ENCODE measurements around the gene AFG3L2. TPM values are rescaled to one million over a fixed set of nuclear protein-coding genes. Genes with fewer than 3 reads are reported as not detected.

Gene AFG3L2
- polyA plus RNA-seq, 6 donors from 2014 or later, result 21.8 to 32.6 (median 27.4) TPM

DNA sequence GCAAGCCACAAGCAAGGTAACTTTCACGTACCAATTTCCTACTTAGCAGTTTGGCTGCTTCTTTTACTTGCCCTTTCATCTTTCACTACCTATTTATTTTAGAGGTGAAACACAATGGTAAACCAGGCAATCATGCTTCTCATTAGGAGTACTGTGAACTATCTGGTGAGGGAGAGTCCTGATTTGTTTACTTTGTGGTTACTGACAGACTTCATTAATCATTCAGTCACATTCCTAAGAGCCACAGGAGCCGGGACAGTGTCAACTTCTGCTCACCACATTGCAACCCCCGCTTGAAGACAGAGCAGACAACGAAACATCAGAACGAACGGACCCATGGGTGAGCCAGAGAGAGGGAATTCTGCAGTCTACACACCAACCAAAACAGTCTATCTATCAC lies 40.1 kb downstream of the AFG3L2 start:
- no peak for ATAC-seq (ENCODE audit: low read depth in 2 of 2)
- peaks cover 0 to 13% (median 0%) of the 10 kb centered on the region in 3 donors for H3K4me1 Mint-ChIP-seq

DNA sequence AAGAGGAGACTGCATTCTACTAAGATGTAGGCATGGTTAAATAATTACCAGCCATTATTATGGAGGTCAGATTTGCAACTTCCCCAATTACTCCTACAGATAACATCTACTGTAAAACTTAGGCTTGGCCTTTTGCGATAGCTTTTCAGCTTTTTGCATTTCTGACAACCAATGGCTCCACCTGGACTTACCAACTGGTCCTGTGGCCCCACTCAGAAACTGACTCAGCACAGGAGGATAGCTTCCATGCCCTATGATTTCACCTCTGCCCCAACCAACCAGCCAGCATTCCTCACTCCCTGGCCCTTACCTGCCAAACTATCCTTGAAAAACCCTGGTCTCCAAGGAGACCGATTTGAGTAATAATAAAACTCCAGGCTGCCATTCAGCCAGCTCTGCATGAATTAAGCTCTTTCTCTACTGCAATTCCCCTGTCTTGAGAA lies 40.8 kb downstream of the AFG3L2 start:
- Mint-ChIP-seq H3K9me3 (no peaks in the 10 kb centered on the region), H3K4me3 (no peak overlapping the region), H3K4me1 (peaks cover 0 to 13% (median 0%) of the 10 kb centered on the region in 3 donors), H3K36me3 (peaks cover 19 to 34% of the 10 kb centered on the region in 2 donors), H3K27me3 (no peaks in the 10 kb centered on the region), H3K27ac (no peak overlapping the region)
- no peak for DNase-seq
- no peak for ATAC-seq (ENCODE audit: low read depth in 2 of 2)

More for the DNA sequence above, 40.1 kb downstream of the AFG3L2 start:
- H3K27me3 Mint-ChIP-seq, result no peaks in the 10 kb centered on the region
- no peak for DNase-seq
- H3K36me3 Mint-ChIP-seq, result peaks cover 19 to 35% of the 10 kb centered on the region in 2 donors
- peak overlapping the region in 1 of 6 donors; percentile 20 for H3K27ac Mint-ChIP-seq
- H3K9me3 Mint-ChIP-seq, result no peaks in the 10 kb centered on the region
- no peak overlapping the region for H3K4me3 Mint-ChIP-seq

DNA sequence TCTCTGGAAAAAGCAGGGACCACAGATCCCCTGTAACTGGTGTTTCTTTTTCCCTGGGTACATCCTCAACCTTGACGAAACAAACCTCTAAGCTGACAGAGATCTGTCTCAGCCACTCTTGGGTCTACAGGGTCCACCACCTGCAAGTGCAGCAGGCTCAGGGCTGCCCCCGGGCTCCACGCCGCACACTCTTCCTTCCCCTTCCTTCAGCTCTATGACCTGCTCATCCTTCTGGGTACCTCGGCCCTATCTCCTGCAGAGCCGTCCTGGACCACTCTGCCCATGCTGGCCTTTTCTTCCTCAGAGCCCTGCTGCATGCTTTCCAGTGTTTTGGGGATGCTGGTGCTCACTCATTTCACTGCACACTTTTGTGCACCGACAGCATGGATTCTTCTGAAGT lies 41.5 kb downstream of the AFG3L2 start:
- H3K36me3 Mint-ChIP-seq, result peaks cover 19 to 34% of the 10 kb centered on the region in 2 donors
- peak overlapping the region in 3 of 6 donors; percentile 19 to 46 (median 42) for H3K27ac Mint-ChIP-seq
- no peaks in the 10 kb centered on the region for H3K9me3 Mint-ChIP-seq
- peaks cover 0 to 13% (median 0%) of the 10 kb centered on the region in 3 donors for H3K4me1 Mint-ChIP-seq
- DNase-seq (no peak), ATAC-seq (ENCODE audit: low read depth in 2 of 2) (no peak)
- no peaks in the 10 kb centered on the region for H3K27me3 Mint-ChIP-seq
- no peak overlapping the region for H3K4me3 Mint-ChIP-seq

DNA sequence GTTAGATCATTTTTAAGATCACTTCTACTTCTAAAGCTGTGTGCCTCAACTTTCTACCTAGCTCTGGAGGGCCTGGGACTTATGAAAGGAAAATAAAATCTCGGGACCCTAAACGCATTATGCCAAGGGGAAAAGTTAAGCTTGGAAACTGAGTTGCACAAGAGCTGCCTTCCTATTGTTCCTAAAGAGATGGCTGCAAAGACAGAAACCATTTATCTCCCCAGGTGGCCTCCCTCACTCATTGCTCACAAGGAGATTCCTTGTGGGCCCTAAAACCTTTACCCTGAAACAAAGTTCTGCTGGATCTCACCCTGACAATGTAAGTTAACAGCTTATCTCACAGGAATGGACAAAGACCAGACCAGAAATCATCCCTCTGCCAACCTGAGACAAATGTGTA lies 42.2 kb downstream of the AFG3L2 start:
- H3K27me3 Mint-ChIP-seq, result no peaks in the 10 kb centered on the region
- H3K36me3 Mint-ChIP-seq, result peaks cover 19 to 34% of the 10 kb centered on the region in 2 donors
- peak overlapping the region in 3 of 6 donors; percentile 21 to 46 (median 42) for H3K27ac Mint-ChIP-seq
- H3K9me3 Mint-ChIP-seq, result no peaks in the 10 kb centered on the region
- no peak for ATAC-seq (ENCODE audit: low read depth in 2 of 2)
- H3K4me1 Mint-ChIP-seq, result peaks cover 0 to 13% (median 0%) of the 10 kb centered on the region in 3 donors
- no peak for DNase-seq
- H3K4me3 Mint-ChIP-seq, result no peak overlapping the region

DNA sequence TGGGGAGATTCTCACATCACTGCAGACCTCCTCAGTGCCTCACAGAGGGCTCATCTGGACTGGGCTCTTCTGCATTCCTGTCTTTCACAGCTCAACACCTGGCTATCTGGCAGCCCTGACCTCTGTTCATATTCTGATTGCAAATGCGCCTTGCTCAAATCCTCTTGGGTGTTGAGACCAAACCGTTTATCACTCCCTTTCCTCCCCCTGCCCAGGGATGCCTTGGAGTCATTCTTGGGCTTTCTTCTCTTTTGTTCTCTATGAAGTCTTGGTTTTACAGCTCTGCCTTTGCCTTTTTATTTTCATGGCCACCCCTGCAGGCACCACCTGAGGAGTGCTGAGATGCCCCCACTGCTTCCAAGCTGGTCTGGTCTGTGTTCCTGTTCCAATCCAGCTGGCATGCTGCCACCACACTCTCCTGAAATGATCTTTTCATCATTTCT lies 42.6 kb downstream of the AFG3L2 start:
- Mint-ChIP-seq H3K9me3 (no peaks in the 10 kb centered on the region), H3K36me3 (peaks cover 19 to 34% of the 10 kb centered on the region in 2 donors), H3K27ac (peak overlapping the region in 2 of 6 donors; percentile 51 to 89), H3K27me3 (no peaks in the 10 kb centered on the region), H3K4me1 (peaks cover 0 to 13% (median 0%) of the 10 kb centered on the region in 3 donors), H3K4me3 (no peak overlapping the region)
- no peak for DNase-seq
- ATAC-seq (ENCODE audit: low read depth in 2 of 2), result no peak

DNA sequence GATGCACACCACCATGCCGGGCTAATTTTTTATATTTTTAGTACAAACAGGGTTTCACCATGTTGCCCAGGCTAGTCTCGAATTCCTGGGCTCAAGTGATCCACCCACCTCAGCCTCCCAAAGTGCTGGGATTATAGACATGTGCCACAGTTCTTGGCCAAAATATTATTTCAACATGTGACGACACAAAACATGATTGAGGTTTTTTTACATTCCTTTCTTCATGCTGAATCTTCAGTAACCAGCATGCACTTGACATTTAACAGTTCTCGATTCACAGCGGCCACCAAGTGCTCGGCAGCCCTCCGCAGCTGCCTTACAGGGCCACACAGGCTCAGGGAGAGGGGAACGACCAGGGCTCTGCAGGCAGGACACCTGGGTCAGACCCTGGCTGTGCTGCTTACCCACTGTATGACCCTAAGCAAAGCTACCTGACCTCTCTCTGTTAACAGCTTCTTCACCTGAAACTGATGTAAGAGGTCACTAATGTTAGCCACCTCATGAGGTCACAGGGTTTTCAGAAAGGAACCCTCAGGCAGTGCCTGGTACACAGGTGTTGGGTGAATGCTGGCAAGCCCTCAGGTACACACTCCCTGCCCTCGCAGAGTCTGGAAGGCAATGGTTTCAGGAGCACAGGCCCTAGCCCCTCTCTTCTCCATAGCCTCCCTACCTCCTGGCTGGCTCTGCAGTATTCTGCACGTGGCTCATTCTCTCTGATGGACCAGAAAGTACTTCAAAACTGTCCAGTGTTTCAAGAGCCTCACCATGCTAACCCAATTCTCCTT lies 43.3 kb downstream of the AFG3L2 start:
- no peaks in the 10 kb centered on the region for H3K27me3 Mint-ChIP-seq
- DNase-seq (no peak), ATAC-seq (ENCODE audit: low read depth in 2 of 2) (no peak)
- peaks cover 0 to 13% (median 0%) of the 10 kb centered on the region in 3 donors for H3K4me1 Mint-ChIP-seq
- H3K36me3 Mint-ChIP-seq, result peaks cover 22 to 34% of the 10 kb centered on the region in 2 donors
- no peaks in the 10 kb centered on the region for H3K9me3 Mint-ChIP-seq
- peak overlapping the region in 1 of 6 donors; percentile 61 for H3K27ac Mint-ChIP-seq
- no peak overlapping the region for H3K4me3 Mint-ChIP-seq

DNA sequence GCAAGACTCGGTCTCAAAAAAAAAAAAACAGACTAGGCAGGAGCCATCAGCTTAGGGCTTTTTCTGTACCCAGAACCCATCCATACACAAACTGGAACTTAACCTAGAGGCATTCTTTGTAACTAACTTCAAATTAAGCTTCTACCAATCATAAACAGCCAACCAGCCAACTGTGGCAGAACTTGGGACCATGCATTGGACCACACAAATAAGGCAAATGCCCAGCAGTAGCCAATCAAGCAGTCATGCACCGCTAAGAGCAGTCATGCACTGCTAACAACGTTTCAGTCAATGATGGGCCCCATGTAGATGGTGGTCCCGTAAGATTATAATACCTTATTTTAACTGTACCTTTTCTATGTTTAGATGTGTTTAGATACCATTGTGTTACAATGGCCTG lies 46.3 kb downstream of the AFG3L2 start:
- no peaks in the 10 kb centered on the region for H3K9me3 Mint-ChIP-seq
- ATAC-seq (ENCODE audit: low read depth in 2 of 2) (no peak), DNase-seq (no peak)
- peaks cover 5 to 12% (median 9%) of the 10 kb centered on the region in 3 donors for H3K4me1 Mint-ChIP-seq
- no peaks in the 10 kb centered on the region for H3K27me3 Mint-ChIP-seq
- H3K4me3 Mint-ChIP-seq, result no peak overlapping the region
- peak overlapping the region in 1 of 6 donors; percentile 29 for H3K27ac Mint-ChIP-seq
- H3K36me3 Mint-ChIP-seq, result peaks cover 18 to 25% of the 10 kb centered on the region in 2 donors

DNA sequence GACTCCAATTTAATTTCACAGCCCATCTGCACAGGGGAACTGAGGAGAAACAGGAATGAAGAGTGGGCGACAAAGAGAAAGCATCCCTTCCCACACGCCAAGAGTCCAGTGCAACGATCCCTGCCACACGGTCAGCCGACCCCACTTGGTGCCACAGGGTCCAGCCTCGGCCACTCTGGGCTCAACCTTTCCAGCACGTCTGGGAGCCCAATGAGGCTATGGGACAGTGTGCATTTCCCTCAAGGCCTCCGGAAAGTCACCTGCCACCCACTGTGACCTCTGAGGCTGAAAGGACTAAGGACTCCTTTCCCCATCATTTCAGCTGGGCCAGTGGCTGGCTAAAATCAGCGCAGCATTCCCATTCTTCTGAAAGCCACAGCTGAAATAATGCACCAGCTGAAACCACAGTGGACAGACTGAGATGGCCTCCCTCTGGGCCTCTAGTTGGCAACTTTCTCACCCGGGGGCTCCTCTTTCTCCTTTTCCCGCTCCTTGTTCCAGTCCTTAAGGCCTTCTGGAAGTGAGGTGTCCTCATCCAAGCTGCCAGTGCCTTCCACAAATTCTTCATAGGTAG lies 47.8 kb downstream of the AFG3L2 start:
- Mint-ChIP-seq H3K4me1 (peaks cover 3 to 9% (median 5%) of the 10 kb centered on the region in 3 donors), H3K27me3 (no peaks in the 10 kb centered on the region), H3K9me3 (no peaks in the 10 kb centered on the region), H3K4me3 (no peak overlapping the region), H3K27ac (peak overlapping the region in 2 of 6 donors; percentile 15 to 59), H3K36me3 (peaks cover 9 to 10% of the 10 kb centered on the region in 2 donors)
- ATAC-seq (ENCODE audit: low read depth in 2 of 2) (no peak), DNase-seq (no peak)

DNA sequence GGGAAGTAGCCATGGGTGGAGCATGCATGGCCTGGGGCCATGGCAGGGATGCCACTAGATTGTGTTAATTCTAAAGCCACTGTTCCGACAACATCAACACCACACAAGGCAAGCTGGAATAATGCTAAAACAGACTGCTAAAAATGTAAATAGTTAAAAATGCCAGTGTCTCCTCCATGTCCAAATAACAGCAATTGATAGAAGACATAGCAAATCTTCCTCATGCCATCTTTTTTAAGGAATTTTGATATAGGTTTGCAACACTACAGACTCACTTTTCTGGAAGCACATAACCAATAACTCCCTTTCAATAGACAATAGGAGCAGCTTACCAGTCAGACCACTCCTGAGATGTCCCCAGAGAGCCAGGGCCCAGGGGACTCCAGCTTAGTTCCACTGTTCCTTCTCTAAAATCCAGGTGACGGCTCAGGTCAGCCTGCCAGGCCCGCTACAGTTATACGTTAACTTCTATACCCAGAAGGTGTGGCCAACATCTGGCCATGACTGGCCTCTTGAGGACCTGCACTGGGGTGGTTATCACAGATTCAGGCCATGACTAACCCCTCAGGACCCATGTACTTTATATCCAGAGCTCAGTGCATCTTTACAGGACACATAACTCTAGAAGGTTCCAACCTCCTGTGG lies 48.7 kb downstream of the AFG3L2 start:
- ATAC-seq (ENCODE audit: low read depth in 2 of 2) (no peak), DNase-seq (no peak)
- Mint-ChIP-seq H3K4me3 (no peak overlapping the region), H3K36me3 (peaks cover 7% of the 10 kb centered on the region in 2 donors), H3K4me1 (peaks cover 3 to 10% (median 5%) of the 10 kb centered on the region in 3 donors), H3K27me3 (no peaks in the 10 kb centered on the region), H3K9me3 (no peaks in the 10 kb centered on the region), H3K27ac (peak overlapping the region in 1 of 6 donors; percentile 76)

DNA sequence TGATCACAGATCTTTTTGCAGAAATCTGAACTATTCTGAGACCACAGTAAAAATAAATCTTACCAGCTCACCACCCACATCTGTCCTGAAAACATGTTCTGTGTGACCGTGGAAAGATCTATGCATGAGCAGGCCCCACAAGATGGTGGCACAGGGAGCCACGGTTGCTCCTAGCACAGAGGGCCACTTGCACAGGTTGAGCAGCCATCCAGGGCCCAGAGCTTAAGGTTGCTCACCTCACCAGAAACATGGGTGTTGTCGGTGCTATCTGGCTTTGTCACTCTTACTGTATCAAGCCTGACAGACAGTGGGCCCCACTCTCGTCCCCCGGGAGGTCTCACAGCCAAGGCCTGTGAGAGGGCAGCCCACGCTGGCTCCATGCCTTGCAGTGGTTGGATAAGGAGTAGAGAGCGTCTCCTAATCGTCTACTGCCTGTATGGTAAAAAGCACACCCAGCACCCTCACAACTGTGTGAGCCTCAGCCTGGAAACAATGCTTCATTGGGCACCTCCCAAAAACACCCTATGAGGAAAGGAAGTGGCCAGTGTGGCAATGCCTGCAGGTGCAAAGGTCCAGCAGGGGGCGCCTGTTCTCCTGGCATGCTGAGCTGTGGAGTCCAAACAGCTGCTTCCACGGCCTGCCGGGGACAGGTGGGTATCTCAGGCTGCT lies 49.4 kb downstream of the AFG3L2 start:
- peak overlapping the region in 1 of 6 donors; percentile 66 for H3K27ac Mint-ChIP-seq
- H3K4me1 Mint-ChIP-seq, result peaks cover 3 to 16% (median 5%) of the 10 kb centered on the region in 3 donors
- H3K9me3 Mint-ChIP-seq, result no peaks in the 10 kb centered on the region
- ATAC-seq (ENCODE audit: low read depth in 2 of 2) (peak; percentile 52 to 80), DNase-seq (peak; percentile 39)
- H3K36me3 Mint-ChIP-seq, result peaks cover 7% of the 10 kb centered on the region in 2 donors
- no peaks in the 10 kb centered on the region for H3K27me3 Mint-ChIP-seq
- H3K4me3 Mint-ChIP-seq, result no peak overlapping the region

DNA sequence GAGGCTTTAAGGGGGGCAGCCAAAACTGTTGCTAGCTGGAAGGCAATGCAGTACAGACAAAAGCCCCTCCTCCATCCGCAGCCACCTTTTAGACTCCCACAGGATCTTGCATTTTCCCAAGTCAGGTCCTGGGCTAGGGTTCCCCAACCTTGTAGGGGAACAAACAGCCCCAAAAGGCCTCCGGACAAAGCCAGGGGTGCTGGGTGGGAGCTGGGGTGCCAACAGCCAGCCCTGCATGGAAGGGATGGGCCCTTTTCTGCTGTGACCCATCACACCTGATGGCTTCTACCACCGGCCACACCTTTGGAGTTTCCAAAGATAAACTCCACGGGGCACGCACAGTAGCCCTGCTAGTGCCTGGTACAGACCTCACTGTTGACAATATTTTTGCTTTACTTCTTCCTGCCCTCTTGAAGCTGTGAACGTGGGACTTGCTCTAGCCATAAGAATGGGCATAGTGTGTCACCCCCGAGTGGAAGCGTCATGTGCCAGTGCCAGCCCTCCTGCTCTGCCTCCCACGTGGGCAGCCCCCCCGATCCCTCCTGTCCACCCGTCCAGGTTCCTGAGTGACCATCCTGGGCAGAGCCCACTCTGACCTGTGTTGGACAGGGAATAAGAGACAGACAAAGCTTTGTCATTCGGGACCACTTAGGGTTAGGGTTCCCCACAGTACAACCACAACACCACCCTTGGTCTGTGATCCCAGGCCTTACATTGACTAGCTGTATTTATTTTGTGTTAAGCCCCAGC lies 50.1 kb downstream of the AFG3L2 start:
- Mint-ChIP-seq H3K4me3 (no peak overlapping the region), H3K27me3 (no peaks in the 10 kb centered on the region), H3K36me3 (peaks cover 7% of the 10 kb centered on the region in 2 donors), H3K27ac (peak overlapping the region in 1 of 6 donors; percentile 22), H3K4me1 (peaks cover 3 to 18% (median 5%) of the 10 kb centered on the region in 3 donors), H3K9me3 (no peaks in the 10 kb centered on the region)
- no peak for ATAC-seq (ENCODE audit: low read depth in 2 of 2)
- DNase-seq, result no peak

DNA sequence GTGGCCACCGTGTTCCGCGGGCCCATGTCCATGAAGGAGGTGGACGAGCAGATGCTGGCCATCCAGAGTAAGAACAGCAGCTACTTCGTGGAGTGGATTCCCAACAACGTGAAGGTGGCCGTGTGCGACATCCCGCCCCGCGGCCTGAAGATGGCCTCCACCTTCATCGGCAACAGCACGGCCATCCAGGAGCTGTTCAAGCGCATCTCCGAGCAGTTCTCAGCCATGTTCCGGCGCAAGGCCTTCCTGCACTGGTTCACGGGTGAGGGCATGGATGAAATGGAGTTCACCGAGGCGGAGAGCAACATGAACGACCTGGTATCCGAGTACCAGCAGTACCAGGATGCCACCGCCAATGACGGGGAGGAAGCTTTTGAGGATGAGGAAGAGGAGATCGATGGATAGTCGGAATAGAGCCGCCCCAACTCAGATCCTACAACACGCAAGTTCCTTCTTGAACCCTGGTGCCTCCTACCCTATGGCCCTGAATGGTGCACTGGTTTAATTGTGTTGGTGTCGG lies 51.2 kb downstream of the AFG3L2 start:
- Mint-ChIP-seq H3K4me1 (peaks cover 12 to 27% (median 12%) of the 10 kb centered on the region in 3 donors), H3K27me3 (no peaks in the 10 kb centered on the region), H3K9me3 (no peaks in the 10 kb centered on the region), H3K36me3 (peaks cover 7% of the 10 kb centered on the region in 2 donors), H3K4me3 (no peak overlapping the region), H3K27ac (no peak overlapping the region)
- ATAC-seq (ENCODE audit: low read depth in 2 of 2) (no peak), DNase-seq (no peak)
